GM12801 (cell line): ENCODE measurements around the gene PDHA1.

Source experiments
- TF ChIP-seq, protein P1 (sequence below): IDR thresholded peaks from one replicate; pipeline ENCODE4 v1.5.1; 2011; ENCODE audit warnings: control low read depth; ENCODE audit not compliant: insufficient read length; ENCODE audit errors: extremely low read depth

PDHA1 gene

DNA sequence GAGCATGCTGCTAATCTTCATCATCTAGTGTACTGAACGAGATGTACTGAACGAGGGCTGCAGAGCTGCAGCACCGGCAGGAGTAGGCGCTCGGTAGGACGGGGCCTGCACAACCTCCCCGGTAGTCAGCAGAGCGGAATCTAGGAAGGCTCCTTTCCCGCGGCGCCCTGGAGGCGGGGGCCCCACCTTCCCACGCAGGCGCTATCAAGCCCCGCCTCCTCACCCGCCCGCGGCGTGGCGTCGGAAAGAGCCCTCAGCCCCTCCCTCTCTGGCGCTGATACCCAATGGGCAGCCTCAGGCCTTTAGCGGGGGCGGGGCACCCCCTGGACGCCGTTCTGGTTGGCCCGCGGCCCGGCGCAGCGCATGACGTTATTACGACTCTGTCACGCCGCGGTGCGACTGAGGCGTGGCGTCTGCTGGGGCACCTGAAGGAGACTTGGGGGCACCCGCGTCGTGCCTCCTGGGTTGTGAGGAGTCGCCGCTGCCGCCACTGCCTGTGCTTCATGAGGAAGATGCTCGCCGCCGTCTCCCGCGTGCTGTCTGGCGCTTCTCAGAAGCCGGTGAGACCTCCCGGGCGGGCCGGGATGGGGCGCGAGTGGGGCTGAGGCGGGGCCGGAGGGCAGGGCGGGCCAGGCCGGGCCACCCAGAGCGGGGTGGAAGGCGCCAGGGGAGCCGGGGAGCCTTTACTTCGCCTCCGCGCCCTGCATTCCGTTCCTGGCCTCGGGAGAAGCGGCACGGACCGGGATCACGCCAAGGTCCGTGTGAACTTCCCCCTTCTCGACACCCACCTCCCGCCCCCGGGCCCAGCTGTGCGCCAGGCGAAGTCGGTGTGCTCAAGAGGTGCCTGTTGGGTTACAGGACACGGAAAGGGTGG, at the start of gene PDHA1:
PDHA1 (plus strand) TSS at position 393 of the 874 bp plus-strand sequence; CDS start at position 504, 111 bp downstream.
- TF ChIP-seq, protein P1, sequence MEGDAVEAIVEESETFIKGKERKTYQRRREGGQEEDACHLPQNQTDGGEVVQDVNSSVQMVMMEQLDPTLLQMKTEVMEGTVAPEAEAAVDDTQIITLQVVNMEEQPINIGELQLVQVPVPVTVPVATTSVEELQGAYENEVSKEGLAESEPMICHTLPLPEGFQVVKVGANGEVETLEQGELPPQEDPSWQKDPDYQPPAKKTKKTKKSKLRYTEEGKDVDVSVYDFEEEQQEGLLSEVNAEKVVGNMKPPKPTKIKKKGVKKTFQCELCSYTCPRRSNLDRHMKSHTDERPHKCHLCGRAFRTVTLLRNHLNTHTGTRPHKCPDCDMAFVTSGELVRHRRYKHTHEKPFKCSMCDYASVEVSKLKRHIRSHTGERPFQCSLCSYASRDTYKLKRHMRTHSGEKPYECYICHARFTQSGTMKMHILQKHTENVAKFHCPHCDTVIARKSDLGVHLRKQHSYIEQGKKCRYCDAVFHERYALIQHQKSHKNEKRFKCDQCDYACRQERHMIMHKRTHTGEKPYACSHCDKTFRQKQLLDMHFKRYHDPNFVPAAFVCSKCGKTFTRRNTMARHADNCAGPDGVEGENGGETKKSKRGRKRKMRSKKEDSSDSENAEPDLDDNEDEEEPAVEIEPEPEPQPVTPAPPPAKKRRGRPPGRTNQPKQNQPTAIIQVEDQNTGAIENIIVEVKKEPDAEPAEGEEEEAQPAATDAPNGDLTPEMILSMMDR, result no peak

DNA sequence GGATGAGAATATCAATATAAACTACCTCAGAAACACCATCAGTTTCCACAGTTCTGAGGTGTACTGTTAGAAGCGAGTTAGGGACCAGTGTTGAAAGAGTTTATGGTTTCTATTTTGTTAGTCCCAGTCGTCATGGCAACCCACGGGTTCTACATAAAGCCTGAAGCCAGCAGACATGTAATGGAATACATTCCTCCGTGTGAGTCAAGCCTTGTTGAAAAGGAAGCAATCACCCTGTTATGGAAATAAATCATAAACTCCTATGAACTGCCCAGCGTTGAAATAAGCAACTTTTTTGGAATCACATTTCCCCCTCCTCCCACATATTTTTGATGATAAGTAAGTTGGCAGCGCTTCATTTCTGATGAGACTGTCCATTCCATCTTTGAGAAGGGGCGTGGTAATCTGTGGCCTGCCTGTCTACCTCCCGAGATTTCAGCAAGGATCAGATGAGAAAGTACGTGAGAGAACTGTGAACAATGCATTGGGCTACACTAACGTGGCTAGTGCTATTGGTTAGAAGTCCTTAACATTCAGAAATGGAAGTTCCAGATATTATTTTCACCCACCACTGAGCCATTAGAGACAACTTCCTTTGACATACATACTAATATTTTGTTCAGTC, 40.4 kb upstream of the PDHA1 start:
- TF ChIP-seq, protein P1, result no peak

DNA sequence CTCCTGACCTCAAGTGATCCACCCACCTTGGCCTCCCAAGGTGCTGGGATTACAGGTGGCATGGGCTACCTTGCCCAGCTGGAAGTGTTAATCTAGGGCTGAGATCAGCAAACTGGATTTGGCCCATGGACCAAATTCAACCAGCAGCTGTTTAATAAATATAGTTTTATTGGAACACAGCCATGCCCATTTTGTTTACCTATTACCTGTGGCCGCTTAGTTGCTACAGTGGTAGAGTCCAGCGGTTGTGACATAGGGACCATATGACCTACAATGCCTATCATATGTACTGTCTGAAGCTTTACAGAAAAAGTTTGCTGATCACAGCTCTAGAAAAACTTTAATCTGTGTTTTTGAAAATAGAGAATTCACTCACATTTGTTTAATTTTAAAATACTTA, 17.2 kb upstream of the PDHA1 start:
- TF ChIP-seq, protein P1, result no peak

DNA sequence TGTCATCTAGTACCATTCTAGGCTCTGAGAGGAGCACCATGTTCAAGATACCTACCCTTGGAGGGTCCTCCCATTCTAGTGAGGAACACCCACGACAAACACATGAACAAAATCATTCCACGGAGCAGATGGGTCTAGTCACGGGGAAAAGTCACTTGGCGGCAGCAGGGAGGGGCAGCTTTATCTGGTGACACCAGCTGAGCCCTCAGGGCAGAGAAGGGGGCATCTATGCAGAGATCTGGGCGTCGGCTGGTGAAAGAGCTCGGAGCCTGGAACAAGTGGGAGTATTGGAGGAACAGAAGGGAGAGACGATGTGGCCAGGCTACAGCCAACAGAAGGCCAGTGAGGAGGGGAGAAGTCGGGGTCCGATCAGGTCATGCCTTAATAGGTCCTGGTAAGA, 11.9 kb upstream of the PDHA1 start:
- TF ChIP-seq, protein P1, result no peak

DNA sequence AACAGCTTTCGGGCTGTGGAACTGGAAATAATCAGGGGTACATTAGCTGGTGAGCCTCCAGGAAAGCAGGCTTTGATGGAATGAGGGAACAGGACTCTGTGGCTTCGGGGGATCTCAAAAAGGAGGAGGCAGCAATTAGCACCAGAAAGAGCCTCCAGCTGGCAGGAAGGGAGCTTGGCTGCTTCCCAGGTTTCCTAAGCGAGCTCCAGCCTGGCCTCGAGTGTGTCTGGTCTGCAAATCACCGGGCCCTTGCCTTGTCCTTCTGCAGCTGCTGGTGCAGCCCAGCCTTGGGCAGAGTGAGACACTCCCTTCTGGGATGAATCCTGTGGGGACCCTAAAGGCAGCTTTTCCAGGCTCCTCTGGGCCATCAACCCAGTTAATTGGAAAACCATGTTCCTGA, 10.7 kb upstream of the PDHA1 start:
- TF ChIP-seq, protein P1, result no peak

DNA sequence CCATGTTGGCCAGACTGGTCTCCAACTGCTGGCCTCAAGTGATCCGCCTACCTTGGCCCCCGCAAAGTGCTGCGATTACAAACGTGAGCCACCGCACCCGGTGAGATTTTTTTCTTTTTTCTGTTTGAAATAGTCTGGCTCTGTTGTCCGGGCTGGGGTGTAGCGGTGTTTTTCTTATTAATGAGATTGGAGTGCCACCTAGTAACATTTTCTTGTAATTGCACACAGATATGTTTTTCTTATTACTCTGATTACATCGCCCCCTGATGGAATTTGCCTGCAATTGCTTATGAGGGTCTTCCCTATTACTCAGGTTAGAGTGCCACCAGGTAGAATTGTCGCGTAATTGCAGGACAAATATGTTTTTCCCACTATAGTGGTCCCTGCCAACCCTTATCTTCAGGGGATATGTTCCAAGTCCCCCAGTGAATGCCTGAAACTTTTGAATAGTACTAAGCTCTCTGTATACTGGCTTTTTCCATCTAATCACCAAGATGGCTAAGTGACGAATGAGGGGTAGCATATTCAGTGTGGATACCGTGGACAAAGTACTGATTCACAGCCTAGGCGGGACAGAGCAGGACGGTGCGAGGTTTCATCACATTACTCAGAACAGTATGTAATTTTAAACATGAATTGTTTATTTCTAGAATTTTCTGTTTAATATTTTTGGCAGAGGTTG, 8.6 kb upstream of the PDHA1 start:
- TF ChIP-seq, protein P1, result no peak

- TF ChIP-seq, protein P1, result no peak
Measured at GRCh38 chrX:19342331-19342906, 1.3 kb upstream of the PDHA1 start.
